GM21381 (cell line): Measurements from ENCODE around the gene PHYKPL.

ENCODE experiments used
- ATAC-seq: cut with Tn5 transposase; IDR thresholded peaks from one replicate; pipeline ENCODE4 v1.9.1; 2021; ENCODE audit warnings: mild to moderate bottlenecking, moderate library complexity; ENCODE audit not compliant: unreplicated experiment

PHYKPL gene

DNA sequence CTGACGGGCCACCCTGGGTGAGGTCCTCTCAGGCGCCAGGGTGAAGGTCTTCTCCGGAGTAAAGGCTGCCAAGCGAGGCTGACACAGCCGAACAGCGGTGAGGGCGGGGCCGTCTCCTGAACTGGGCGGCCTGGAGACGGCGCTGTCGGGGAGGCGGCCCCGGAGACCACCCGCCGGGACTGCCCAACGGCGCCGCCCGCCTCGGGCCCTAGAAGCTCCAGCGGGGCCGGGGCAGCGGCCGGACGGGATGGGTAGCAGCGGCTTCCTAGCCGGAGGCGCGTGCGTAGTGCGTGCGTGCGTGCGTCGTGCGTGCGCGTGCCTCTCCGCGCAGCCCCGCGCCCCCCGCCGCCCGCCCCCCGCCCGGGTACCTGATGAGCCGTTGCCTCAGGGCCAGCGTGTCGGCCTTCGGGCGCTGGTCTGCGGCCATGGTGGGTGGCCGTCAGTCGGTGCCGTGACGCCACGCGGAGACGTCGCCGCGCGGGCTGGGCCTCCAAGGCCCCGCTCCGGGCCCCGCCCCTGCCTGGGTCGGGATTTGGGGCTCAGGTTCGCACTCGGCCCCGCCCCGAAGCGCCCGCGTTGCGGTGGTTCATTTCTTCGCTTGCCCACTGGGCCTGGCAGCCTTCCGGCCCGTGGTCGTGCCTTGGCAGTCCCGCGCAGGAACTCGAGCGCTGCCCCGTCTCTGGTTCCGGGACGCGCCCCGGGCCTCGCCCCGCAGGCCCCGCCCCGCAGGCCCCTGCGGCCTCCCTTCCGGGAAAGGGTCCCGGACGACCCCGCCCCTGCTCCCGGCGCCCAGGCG, at the start of gene PHYKPL:
Gene PHYKPL (minus strand): TSS at position 679 of the 796 bp plus-strand sequence. CDS start 252 bp downstream, at position 427.
- ATAC-seq = peak; percentile 58

DNA sequence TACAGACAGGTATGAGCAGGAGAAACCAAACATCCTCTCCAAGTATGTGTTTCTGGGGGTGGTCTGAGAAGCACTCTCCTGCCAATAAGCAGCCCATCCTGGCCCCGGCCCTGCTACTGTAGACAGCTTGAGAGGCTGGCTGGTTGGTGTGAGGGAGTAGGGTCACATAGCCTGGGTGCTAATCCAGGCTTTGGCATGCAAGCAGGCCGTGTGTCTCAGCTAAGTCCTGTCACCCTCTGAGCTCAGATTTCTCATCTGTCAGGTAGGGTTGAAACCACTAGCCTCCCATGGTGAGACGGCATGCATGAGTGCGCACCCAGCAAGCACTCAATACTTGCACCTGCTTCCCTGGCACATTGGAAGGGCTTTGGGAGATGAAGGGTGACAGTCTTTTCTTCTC, 49.8 kb upstream of the PHYKPL start:
- no peak for ATAC-seq

DNA sequence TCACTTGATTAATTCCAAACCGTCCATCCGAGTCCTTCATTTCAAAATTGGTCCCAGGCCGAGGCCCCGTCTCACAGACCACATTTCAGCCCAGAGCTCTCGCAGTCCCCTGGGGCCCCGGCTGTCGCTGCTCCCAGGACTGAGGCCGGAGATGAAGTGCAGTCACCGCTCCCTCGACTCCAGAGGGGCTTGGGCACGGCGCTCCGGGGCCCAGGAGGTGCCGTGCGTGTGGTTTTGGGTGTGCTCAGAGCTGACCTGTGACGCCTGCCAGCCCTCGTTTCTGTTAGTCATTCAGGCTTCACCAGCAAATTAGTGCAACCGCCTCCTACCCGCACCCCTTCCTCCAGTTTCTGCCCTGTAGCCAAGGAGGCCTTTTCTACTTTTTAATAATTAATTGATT, 48.7 kb upstream of the PHYKPL start:
- no peak for ATAC-seq

DNA sequence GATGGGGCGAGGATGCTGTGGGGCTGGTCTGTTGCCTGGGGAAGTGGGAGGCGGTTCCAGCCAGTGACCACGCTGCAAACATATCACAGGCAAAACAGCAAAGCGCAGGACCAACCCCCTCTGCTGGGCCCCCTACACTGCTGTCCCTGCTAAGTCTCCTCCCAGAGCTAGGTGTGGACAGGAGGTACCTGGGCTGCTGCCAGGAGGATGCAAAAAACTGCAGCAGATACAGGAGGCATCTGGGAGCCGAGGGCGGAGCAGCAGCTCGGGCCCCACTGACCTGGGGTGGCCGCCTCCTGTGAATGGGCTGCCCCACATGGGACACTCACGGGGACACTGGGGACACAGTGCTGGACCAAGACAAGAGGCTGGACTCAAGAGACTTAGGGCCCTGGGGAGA, 48.0 kb upstream of the PHYKPL start:
- no peak for ATAC-seq

DNA sequence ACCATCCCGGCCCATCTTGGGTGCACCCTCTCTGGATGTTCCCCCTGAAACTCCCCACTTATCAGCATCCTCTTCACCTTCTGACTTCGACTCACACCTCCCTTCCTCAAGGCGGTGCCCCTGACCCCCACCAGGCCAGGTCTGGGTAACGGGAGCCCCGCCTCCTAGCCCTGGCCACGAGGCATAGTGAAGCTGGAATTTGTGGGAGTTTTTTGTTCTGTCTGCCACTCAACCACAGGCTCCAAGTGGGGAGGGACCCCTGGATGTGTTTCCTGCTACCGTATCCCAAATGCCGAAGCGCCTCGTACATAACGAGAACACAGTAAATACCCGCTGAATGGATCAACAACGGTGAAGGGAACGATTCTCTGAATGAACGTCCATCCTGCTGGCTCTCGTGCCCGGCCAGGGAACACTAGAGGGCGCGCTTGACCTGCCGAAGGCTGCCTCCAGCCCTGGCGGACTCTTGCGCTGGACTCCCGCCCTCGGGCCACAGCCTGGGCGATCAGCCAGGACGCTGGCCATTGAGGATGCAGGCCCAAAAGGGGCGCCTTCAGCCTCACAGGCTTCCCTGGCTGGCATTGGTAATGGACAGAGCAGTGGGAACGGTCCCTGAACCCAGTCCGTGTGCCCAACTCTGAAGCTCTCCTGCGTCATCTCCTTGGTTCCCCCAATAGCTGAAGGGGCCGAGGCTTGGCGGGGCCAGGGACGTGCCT, 47.3 kb upstream of the PHYKPL start:
- no peak for ATAC-seq

DNA sequence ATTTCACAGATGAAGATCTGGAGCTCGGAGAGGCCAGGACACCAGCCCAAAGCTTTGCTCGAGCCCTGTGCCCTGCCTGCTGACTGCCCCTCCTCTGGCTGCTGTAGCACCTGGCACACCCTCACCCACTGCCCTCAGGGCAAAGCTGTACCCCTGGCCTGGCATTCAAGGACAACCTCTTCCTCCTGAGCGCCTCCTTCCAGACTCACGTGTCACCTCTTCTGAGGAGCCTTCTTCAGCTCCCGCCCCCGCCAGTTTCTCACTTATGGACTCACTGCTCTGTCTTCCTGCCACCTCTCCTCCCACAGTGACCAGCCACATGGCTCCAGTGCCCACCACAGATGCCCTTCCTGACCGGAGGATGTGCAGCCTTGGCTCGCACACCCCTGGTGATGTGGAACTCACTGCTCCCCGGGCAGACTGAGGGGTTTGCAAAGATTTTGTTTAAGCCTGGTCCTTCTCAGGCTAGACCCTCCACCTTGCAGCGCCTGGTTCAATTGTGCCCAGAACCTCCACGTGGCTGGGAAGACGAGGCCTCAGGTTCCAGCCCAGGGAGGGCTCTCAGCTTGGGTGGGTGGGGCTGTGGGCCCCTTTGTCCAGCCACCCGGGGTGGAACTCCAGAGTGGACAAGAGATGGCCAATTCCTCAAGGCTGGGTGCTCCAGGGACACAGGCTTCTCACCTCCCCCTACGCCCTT, 46.6 kb upstream of the PHYKPL start:
- no peak for ATAC-seq

DNA sequence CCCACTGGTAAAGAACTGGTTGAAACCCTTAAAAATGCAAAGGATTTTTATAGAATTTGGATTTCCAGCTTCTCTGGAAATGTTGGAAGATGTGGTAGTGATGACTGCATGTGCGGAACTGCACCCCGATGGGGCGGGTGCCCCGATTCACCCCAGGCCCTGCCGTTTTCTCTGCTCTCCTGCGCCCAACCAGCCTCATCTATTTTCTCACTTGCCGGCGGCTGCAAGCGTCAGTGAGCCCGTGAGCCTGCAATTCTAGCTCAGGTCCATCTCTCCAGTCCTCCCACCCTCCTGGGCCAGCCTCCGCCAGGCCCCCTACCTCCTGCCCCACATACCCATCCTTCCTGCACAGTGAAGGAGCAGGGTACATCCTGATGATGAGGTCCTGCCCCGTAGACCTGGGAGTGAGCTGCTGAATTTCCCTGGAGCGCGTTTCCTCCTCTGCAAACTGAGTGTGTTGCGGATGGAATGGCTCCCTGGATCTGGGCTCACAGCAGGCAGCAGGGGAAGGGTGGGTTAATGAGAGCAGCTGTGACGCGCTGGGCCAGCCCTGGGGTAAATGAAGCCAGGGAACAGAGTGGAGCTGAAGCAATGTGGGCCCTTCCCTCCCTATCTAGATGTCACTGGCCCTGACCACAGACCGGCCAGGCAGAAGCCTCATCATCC, 45.9 kb upstream of the PHYKPL start:
- ATAC-seq = no peak

DNA sequence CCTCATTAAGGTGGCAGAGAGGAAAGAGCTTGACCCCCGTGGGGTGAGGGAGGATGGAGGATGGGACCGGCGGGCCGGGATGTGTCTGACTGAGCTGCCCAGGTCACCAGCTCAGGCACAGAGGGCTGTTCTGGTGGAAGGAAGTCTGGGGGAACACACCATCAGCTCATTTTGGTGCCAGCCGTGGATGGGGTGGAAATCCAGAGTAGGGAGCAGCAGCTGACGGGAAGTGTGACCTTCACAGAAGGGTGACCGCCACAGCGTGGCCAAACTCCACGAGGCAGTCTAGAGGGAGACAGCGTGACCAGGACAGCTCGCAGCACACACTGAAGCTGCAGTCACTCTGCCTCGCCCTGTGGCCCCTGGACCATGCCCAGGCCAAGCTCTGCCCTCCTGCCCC, 45.3 kb upstream of the PHYKPL start:
- ATAC-seq = no peak

DNA sequence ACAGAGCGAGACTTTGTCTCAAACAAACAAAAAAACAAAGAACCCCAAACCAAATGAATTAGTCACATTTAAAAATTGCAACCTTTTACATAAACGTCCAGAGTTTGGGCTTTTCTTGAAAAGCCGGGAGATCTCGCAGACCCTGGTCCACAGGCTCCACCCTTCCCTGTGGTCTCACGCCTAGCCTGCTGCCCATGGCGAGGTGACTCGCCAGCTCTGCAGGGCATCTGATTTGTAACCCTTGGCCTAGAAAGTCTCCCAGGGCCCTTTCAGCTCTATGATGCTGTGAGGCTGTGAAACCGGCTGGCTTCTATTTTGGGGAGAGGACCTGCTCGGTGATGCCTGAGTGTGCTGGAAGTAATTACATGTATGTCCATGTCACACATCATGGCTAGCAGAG, 44.7 kb upstream of the PHYKPL start:
- no peak for ATAC-seq

DNA sequence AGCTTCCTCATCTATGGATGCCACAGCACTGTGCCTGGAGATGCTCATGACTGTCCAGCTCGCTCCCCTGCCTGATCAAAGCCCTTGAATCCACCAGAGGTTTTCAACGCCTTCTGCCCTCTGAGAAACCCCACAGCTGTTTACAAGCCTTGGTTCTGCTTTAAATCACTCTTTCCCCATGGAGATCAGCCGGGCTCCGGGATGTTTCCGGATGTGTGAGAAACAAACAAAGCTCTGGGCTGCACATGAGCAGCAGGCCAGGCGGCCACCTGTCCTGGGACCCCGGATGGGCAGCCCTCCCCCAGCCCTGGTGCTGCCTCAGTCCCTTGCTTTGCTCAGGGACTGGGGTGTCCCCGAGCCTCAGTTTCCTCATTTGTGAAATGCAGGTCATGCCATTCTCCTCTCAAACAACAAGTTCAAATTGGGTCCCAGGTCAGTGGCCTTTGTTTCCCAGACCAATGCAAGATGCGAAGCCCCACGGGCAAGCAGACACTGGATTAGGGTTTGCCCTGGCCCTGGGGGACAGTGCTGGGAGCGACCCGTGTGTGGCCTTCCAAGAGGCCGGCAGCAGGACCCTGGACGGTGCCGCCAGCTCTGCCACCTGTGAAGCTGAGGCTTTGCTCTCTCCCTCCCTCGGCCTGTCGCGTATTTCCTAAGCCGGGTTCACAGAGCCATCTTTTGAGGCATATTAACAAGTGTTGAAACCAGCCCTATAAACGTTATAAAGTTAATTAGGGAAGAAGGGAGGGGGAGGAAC, 42.4 kb upstream of the PHYKPL start:
- ATAC-seq = no peak

DNA sequence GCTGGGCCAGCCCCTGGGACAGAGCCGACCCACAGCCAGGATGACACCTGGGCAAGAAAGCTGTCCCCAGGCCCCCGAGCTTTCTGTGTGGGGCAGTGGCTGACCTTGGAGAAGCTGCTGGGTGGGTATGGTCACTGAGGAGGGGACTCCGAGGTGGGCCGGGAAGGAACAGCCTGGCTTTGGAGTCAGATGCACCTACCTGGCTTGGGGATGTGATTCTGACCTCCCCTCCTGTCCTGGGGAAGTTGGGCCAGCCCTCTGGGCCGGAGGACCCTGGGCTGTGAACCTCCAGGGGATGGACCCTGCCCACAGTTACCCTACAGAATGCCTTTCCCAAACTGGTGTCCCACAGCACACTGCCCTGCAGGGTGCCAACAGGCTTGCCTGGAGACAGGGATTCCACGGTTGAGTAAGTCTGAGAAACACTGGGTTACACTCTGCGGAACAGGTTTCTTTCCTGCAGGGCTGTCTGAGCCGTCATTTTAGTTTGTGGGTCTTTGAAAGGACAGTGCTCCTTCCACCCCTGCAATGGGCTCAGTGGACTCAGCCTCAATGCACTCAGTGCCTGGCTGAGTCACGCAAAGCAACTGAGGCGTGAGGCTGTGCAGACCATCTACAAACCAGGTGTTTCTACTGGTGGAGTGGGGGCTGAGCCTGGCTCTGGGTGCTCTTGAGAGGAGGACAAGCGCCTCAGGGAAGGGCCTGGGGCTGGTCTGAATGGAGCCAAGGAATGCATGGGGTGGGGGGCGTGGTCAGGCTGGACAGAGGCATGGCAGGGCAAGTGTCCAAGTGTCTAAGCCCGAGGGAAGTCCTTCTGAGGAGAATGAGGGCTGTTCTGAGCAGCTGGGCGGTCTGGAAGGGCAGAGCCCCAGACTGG, 41.3 kb upstream of the PHYKPL start:
- ATAC-seq = no peak

DNA sequence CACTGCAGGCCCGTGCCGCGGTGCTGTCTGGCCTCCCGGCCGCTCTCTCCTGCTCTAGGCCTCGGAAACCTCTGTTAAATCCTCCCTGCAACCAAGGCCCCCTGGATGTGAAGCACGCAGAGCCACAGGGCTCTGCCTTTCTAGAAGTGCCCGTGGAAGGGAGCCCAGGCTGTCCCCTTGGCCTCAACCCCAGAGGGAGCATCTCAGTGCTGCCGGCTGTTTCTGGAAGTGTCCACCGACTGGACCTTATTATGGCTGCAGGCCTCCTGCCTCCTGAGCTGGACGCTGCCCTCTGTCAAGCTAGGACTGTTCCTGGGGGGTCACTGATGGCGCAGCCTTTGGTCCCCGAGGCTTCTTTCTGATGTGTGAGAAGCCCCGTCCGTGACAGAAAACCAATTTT, 40.4 kb upstream of the PHYKPL start:
- no peak for ATAC-seq

DNA sequence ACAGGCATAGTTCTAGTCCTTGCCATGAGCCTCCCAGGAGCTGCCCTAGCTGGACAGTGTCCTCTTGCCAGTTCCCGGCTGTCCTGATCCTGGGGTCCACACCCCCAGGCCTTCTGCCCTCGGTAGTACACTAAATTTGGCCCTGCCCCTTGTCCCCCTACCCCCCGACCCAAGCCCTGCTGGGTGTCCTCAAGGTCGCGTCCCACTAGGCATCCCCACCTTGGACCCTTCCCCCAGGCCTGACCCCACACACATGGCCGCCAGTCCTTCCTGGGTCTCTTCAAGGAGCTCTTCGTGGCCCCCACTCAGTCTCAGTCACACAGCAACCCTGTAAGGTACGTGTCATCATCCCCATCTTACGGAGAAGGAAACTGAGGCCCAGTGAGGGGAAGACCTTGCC, 40.0 kb upstream of the PHYKPL start:
- ATAC-seq = no peak

DNA sequence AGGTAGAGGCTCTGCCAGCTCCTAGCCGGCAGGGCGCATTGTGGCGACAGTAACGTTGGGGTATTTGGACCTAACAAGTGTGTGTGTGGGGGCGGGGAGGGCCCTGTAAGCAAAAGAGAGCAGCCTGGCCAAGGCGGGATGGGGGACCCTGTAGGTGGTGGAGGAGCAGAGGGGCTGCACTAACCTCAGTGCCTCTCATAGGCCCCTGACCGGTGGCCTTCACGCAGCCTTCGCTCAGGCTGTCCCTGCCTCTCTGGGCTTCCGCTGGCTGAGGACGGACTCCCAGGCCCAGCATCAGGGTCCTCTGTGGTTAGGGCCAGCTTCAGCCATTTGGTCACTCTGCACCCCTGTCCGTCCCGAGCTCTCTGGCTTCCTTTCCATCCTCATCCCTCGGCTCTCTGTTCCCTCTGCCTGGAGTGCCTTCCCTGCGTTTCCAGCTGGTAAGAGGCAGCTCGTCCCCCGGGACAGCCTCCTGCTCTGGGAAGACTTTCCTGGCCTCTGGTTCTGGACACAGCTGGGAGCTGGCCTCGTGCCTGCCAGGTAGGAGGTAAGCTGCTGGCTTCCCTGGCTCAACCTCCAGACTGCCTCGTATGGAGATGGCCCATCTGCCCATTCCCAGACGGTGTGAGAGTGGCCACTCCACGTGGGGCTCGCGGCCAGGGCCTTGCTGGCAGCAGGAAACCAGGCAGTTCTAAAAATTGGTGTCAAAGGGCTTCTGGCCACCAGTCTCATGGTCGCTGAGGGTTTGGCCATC, 39.3 kb upstream of the PHYKPL start:
- no peak for ATAC-seq

DNA sequence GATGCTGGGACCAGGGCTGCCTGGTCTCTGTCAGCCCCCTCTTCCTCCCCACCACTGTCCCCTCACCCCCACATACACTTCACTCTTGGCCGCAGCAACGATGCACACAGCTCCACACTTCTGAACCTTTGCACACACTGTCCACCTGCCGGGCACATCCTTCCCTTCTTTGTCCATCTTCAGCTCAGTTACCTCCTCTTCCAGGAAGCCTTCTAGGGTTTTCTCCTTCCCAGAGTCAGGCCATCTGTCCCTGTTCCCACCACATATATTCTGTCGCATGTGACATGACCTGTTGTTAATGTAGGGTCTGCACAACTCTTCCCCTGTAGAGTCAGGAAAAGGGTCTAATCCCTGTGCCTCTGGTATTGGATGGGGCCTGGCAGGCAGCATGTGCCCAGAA, 38.6 kb upstream of the PHYKPL start:
- ATAC-seq = no peak

DNA sequence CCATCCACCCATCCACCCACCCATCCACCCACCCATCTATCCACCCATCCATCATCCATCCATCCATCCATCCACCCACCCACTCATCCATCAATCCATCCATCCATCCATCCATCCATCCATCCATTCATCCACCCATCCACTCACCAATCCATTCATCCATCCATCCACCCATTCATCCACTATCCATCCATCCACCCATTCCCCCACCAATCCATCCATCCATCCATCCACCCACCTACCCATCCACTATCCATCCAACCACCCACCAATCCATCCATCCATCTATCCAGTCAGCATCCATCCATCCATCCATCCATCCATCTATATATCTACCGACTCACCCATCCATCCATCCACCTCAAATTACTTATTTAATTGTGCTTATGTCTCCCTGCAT, 36.9 kb upstream of the PHYKPL start:
- no peak for ATAC-seq

DNA sequence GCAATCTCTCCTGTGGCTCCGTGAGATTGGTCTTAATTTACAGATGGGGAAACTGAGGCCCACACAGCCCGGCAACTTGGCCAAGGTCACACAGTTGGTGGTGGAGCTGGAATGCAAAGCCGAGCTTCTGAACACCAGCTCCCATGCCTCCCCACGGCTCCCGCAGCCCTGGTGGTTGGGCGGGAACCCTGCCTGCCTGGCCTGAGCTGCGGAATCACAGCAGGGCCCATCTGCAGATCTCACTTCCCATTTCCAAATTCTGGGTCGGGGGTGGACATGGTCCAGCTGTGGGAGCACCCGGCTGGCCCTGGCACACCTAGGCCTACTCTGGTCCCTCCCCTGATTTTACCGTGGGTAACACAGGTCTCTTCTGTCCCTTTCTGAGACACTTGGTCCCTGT, 35.3 kb upstream of the PHYKPL start:
- ATAC-seq = no peak

DNA sequence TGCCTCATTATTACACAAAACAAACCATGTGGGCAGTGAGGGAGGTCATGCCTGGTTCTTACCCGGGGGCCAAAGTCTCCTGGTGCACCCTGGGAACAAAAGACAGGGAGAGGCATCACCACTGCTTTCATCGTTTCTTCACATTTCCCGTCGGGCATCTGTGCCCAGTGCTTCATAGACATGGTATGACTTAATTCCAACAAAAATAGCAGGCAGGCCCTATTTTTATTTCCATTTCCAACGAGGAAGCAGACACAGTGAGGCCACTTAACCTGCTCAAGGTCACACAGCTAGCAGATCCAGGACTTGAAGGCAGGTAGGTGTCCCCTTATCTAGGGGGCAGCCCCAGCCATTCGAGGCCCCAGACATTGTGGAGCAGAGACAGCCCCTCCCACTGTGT, 34.6 kb upstream of the PHYKPL start:
- ATAC-seq = no peak

DNA sequence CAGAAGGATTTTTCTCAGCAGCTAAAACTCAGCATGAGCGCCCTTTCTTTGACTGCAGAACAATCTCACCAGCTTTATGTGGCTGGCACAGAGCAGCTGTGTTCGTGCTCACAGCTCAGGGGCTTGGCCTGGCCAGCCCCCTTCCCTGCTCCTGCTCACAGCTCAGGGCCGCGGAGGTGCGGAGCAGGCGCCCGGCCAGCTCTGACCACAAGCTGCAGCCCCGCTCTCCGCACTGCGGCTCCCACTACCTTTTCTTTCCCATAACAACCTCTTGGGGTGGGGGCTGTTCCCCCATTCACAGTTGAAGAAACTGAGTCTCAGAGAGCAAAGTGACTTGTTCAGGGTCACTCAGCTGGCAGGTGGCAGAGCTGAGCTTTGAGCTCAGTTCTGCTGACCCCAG, 34.0 kb upstream of the PHYKPL start:
- no peak for ATAC-seq
